Measurements from ENCODE around the gene ITGA5.

ITGA5 gene

DNA sequence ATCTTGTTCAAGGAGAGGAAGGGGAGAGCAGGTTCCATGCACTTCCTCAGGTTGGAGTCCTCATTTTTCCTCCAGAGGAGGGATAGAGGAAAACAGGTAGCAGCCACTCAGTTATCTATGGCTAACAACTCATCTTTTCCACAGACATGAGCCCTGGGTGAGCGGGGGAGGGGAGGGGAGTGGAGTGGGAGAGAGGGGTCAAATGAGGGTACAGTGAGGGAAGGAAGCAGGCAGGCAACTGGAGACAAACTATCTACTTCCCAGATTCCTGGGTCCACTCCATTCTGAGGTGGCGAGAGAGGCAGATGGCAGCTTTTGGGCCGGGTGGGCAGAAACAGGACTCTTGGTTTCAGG is 32.0 kb downstream of the ITGA5 start:
- DNase-seq, result no peak

DNA sequence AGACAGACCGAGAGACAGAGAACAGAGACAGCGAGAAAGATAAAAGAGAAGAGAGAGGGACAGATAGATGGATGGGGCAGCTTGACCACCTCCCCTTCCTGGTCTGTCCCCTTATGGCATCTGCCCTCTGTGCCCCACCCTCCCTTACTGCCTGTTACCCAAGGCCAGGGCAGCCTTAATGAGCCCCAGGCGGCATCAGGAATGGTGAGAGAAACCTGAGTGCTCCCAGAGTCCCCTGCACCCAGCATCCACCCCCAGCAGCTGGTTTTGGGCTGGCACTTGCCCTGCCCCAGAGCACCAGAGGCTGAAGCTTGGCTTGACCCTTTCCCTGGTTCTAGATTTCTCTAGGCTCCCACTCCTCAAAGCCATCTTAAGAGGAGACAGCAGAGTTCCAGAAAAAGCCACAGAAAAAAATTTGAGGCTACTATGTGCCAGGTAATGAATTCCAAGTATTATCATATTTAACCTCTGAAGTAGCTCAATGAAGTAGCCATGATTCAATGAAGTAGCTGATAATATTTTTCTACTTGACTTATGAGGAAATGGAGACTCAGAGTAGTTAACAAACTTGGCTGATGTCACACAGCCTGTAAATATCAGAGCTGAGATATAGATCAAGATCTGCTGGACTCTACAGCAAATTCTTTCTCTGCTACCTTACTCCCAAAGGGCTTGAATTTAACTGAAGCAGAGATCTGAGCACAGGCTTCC is 32.5 kb downstream of the ITGA5 start:
- no peak for DNase-seq

DNA sequence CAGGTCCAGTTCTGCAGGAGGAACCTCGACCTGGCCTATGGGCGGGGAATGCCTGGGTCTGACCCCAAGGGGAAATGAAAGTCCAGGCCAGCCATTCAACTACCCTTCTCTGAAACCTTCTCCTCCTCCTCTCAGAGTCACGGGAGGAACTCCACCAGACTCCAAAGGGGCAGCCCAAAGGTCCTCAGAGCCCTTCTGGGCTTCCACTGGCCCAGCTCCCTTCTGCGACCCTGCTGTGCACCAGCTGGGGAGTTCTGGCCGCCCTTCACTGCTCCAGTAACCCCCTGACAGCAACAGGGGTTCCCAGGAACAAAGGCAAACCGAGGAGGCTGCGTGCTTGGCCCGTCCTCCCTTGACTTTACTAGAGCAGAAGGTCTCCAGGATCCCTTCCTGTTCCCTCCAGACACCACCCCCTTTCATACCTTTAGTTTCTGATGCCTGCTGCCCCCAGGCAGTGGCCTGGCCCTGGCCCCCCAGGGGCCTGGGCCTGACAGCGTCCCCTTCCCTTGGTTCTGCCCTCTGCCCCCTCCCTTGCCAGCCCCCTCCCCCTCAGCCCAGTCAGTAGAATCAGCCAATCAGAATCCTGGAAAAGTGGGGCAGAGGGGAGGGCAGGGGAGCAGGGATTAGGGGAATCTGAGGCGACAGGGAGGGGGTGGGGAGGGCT is 33.7 kb downstream of the ITGA5 start:
- no peak for DNase-seq

DNA sequence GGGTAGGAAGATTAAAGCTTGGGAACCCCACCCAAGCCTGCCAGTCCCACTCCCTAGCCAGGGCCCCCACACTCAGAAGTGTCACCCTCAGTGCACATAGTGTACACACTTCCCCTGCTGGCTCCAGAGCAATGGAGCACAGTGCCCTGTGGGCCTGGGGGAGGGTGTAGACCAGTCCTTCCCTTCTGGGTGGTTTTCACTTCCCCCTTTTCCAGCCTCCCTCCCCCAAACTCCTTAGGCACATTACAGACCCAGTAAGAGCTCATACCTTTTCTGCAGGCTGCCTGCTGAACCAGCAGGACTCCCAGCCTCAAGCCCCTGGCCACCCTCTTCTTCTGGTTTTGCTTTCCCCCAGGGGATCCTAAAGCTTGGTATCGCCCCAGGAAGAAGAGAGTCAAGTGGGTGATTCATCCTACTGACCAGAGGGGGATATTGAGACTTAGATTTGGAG is 34.5 kb downstream of the ITGA5 start, which contains the start of gene ZNF385A:
TSS of gene ZNF385A (minus strand) at position 143 of the 451 bp plus-strand sequence. CDS start 219 bp downstream, outside the sequence.
- no peak for DNase-seq

DNA sequence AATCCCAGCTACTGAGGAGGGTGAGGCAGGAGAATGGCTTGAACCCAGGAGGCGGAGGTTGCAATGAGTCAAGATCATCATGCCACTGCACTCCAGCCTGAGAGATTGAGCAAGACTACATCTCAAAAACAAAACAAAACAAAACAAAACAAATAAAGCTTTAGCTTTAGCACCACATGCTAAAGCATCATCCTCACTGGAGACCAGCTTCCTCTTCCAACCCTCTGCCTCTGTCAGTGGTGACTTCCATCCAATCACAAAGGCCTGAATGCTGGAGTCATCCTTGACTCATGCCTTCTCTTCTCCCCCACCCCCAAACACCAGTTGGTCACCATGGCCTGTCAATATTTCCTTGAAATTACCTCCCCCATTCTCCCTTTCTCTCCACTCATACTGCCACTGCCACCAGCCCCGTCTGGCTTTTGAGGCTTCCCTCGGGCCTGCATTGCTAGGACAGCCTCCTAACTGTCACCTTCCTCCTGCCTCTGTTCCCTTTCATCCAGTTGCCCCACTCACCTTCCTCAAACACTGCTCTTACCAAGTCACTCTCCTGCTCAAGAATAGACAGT is 35.9 kb downstream of the ITGA5 start:
- peak; percentile 42 for DNase-seq

DNA sequence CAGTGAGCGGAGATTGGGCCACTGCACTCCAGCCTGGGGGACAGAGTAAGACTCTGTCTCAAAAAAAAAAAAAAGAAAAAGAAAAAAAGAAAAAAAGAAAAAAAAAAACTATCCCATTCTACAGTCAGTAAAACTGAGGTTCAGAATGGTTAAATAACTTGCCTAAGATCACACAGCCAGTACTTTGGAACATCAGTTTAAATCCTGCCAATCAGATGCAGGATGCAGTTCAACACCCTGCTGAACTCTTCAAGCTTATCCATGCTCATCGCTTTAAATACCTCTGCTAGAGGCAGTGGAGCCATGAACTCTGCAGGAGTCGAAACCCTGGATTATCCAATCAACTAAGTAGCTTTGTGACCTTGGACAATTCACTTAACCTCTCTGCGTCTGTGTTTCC is 37.9 kb downstream of the ITGA5 start:
- DNase-seq, result no peak

DNA sequence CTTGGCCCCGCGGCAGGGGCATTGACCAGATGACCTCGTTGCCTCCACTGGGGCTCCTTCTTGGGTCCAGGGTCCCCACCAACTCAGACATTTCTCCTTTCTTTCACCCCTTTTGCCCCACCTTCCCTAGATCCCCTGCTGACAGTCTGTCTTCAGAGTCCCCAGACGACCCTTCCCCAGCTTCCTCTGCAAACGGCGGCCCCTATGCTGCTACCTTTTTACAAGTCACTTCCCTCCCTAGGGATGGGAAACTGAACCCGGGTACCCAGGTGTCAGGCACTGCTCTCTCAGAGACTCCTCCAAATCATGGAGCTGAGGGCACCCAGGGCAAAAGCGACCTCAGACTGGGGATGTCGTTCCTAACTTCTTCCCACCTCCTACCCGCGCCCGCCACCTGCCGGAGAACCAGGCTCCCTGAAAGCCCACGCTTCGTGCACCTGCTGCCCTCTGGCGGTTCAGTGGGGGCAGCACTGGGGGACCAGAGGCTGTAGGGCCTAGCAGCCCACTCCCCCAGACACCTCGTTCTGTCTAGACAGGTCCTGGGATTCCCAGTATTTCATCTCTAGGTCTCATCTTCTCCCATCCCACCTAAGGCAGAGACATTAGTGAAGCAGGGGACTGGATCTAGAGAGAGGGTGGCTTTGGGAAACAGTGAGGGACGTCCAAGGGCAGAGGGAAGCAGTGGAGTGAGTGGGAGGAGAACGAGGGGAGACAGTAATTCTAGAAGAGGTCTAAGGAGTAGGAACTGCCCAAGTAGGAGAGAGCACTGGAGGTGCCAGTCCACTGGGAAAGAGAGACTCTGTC is 39.5 kb downstream of the ITGA5 start:
- peak; percentile 71 for DNase-seq

DNA sequence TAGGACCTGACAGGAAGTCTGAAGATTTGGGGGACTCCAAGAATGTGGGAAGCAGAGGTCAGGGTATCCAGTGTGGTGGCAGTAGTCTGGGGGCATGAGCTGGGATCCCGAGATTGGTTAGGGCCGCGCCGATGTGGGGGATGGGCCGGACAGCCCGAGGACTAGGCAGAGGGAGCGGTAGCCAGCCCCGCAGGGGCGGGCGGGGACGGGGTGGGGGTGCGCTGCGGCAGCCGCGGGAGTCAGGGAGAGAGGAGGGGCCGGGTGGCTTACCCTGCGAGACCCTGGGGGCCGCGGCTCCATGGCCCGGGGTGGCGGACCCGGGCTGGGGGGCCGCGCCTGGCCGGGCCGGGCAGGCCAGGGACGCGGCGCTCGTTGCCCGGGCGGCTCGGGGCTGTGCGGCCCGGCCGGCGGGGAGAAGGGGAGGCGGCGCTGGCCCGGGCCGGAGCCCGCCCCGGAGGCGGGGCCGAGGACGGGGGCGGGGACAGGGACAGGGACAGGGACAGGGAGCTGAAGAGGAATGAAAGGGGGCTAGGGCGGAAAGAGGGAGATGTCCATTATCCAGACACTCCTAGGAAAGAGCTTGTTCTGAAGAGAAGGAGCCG is 40.2 kb downstream of the ITGA5 start:
- DNase-seq, result no peak

DNA sequence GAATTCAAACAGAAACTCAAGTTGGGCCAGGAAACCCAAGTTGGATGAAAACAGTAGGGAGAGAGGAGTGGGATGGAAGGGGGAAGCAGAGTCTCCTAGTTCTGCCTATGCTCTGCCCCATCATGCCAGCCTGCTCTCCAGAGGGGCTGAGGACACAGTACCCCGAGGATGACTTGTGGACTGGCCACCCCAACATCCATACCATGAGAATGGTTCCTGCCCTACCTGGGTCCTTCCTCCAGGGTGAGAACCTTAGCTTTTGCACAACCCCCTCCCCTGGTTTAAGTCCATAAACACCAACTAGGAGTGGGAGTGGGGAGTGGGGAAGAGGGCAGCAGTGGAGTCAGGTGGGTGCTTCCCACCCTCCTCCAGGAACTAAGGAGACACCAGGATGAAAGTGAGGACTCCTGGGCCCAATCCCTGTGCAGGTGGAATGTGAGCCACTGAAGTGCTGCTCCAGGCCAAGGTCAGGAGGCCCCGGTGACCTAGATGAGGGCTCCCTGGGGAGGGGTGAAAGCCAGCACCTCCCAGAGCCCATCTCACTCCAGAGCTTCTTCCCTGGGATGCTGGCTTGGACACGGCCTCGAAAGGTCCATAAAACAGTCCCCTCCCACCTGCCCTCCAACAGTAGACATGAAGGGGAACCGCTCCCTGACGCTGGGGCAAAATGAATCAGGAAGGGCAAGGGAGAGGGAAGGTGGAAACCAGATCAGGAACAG is 41.1 kb downstream of the ITGA5 start:
- no peak for DNase-seq

DNA sequence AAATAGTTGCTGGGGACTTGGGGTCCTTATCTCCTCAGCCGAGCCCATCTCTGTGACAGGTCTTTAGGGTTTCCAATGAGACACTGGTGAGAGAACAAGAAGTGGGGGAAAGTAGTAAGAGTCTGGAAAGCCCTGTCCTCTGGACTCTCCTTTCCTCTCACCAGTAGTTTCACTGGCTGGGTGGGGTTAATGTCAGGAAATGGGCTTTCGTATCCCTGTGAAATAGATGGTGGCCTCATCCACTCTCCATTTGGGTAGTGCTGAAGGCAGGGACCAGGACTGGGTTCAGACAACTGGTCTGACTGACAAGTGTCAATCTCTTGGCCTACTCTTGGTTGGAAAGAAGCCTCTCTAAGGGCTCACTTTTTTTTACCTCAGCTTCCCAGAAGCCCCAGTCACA is 42.1 kb downstream of the ITGA5 start:
- DNase-seq, result no peak

DNA sequence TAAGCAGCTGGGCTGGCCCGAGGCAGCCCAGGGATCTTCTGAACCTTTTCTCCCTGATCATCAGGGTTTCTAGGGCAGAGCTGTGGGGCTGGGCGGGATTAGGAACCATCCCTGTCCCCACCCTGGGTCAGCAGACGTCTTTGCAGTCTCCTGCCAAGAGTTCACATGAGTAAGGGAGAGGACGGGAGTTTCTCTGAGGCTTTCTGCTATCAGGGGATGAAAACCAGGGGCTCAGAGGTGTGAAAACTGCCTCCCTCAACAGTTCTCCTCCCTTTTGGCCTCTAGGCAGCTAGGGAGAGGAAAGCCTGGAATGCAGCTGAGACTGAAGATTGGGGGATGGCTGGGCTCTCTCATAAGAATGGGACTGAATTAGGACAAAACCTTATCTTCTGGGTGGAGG is 42.5 kb downstream of the ITGA5 start:
- DNase-seq, result no peak

DNA sequence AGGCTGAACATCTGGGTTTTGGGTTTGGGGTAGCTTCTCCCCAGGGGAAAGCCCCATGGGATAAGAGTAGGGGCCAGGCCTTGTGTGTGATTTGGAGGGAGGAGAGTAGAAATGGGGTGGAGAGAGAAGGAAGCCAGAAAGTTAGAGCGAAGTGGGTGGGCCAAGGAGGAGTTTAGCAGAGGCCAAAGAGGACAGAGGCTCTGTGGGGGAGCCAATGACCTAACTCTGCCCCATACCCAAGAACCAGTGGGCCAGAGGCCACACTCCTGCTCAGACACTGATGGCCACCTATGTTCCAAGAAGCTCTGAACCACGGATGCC is 43.8 kb downstream of the ITGA5 start:
- DNase-seq, result no peak

DNA sequence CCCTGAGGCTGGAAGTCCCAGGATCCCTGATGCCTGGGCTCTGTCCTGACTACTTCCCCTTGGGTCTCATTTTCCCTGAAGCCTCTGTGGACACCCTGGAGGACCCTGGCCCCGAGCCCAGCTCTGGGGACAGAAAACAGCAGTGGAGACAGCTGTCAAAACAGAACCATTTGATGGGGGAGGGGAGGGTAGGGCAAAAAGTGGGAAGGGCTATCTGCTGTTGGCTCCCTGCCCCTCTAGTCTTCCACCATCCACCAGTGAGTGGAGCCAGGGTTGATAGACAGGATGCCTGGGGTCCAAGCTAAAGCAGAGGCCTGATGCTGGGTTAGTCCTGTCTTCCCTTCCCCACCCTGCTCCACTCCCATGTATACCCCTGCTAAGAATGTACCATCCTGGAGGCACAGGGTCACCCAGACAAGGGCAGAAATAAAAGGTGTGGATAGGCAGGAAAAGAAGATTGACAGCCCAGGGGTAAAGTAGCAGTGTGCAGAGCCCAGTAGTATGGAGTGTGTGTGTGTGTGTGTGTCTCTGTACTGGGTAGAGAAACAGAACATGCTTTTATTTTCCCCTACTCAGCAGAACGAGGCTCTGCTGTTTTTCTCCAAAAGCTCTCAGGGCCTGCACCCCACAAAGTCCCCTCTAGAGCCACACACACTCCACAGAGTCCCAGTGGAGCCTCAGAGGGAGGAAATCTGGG is 44.4 kb downstream of the ITGA5 start:
- no peak for DNase-seq

DNA sequence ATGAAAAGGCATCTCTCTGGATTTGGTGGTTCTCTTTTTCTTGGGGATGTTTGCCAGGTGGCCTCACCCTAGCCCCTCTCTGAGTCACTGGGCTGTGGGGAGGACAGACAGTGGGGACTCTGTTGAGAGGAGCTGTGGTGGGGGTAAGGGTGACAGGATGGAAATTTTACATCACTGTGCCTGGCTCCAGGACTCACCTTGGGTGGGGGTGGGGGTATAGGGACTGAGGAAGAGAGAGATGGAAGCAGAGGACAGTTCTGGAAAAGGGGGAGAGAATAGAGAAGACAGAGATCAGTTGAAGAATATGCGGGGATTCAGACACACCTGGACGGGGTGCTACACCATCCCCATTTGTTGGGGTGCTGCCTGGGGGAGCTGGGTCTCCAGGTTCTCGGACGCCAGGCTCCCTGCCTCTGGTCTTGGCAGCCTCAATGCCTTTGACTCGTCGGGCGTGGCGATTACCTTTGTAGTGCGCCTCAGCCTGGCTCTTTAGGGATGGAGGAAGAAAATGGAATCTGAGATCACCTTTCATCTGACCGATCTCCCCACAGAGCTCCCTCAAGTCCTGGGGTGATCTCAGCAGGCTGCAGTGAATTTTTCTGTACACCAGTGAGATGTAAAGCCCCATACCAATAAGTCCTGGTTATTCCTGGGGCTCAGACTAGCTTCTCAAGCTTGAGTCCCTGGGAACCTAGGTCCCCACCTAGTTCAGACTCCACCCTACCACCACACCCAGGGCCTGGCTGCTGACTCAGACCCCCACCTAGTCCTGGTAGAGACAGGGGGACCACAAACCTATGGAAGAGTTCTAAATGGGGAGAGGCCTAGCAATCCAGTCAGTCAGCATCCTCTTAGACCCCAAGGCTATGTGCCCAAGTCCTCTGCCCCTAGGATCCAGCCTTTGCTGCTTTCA is 45.2 kb downstream of the ITGA5 start:
- no peak for DNase-seq

DNA sequence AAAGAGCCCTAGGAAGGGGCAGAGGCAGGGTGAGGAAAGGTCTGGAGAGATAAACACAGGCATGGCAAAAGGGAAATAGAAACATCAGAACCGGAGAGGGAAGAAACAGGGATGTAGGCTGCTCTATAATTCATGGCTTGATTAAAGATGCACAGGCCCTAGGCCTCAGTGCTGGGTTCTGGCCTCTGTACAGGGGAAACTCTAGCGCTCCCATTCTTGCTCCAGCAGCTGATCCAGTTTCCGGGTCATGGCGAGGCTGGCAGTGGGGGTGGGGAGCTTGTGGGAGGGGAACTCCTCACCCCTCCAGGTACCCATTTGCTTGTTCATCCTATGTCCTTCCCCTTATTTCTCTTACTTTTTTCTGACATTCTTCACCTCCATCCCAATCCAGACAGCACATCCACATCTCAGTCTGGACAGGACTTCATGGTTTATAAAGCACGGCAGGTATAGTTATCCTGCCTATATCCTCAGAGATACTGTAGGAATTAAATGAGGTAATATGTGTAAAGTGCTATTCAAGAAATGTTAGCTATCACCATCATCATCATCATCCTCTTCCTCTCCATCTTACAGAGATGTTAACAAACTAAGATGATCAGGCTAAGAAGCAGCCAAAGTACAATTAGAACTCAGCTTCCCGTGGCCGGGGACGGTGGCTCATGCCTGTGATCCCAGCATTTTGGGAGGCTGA is 46.8 kb downstream of the ITGA5 start:
- no peak for DNase-seq

DNA sequence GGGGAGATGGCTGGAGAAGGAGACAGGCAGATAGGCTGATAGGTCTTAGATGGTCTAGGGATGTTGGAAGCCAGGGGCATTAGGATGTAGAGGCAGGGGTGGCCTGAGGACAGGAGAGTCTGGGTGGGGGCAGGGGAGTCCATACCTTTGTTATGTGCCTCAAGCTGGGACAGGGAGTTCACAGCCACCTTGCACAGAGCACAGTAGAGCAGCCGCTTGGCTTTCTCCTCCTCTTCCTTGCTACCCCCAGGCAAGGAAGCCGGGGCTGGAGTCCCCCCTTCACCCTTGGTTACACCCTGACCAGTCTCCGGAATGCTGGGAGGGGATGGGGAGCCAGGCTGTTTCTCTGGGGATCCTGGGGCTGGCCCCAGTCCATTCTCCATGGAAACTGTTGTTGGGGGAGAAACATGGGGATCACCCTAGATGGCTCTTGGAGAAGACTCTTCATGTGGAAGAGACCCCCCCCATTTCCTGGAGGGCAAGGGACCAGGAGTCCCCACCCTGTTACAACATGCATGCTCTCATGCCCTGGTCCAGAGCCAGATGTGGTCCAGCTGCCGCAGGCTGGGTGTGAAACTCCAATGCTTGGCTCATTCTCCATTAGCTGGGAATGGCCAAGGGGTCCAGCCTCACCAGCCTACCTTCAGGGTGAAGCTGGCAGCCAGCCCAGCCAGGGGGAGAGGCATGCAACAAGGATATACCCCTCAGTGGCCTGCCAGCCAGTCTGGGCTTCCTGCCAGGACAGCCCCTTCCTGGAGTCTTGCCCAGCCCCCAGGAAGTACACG is 47.5 kb downstream of the ITGA5 start:
- no peak for DNase-seq

DNA sequence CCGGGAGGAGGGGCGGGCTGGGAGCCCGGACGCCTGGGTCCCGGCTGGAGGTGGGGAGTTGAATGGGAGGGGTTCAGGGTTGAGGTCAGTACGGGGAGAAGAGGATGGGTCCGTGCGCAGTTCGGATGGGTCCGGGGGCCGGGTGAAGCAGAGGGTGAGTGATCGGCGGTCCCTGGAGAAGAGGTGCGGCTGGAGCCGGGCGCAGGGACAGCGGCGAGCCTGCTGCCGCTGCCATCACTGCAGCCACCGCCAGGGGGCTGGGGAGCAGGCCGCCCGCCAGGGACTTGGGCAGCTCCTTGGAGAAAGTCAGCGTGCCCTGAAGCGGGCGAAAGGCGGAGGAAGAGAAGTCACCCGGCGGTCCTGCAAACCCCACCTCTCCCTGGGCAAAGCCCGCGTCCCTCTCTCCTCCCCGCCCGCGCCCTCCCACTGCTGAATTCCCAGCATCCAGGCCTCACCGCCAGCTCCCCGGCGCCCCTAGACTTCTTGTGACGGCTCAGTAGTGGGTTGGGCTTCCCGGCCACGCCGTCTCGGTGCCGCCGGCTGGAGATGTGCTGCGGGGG is 48.8 kb downstream of the ITGA5 start:
- DNase-seq, result peak; percentile 55

DNA sequence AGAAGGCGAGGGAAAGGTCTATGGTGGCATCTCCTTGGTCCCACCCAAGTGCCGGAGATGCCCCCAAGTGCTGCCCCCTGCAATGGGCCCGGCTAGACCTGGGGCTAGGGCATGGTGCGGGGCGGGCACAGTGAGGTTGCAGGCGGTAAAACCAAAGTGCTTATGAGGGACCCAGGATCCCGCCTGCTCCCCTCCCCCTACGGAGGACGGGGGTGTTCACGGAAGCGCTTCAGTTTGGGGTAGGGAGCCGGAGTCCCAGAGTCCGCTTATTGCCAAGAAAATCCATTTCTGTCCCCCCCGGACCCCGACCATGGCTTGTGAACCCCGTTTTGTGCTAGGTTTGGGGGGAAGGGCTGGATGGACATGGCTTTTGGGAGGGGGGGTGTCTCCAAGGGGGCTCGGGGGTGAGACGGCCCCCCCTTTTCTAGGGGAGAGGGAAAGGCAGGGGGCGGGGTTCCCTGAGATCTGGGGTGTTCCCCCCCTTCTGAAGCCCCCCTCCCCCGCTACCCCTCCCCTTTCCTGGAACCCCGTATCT is 49.4 kb downstream of the ITGA5 start:
- no peak for DNase-seq
